ENCODE measurements around the gene CFAP221.

CFAP221 gene

DNA sequence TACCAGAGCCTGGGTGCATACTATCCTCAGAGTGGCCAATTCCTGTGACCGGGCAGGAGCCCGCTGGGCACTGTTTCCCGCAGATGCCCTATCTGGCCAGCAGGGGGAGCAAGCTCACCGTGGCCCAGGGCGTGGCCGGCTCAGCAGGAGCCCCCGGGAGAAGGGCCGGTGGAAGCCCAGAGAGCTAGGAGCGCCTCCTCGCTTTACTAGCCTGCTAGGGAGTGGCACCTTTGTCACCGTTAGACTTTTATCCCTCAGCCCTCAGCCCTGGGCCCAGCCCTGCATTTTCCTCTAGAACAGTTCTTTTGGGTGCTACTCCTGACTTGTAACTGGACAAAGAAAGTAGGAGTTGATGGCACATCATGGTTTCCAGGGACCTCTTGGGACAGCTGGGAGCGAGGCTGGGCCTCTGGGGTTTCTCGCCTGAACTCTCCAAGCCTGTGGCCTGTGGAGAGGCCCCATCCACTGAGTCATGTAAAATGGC is 158.7 kb downstream of the CFAP221 start:
- DNase-seq = peak; percentile 63

DNA sequence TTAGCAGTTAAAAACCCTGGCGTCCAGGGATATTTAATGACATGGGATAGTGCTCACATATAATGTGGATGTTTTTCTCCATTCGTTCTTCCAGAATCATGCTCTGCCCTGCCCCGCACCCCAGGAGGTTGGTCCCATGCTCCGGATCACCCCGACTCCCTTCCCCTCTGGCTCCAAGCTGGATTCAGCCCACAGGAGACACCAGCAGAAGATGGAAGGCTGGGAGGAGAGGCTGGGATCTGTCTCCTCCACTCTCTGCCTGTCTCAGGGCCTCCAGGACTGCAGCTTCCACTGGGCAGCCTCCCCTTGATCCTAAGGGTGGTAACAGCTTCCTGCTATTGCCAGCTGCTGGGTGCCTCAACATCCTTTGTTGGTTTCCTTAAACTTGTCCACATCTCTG is 159.3 kb downstream of the CFAP221 start:
- no peak for DNase-seq

DNA sequence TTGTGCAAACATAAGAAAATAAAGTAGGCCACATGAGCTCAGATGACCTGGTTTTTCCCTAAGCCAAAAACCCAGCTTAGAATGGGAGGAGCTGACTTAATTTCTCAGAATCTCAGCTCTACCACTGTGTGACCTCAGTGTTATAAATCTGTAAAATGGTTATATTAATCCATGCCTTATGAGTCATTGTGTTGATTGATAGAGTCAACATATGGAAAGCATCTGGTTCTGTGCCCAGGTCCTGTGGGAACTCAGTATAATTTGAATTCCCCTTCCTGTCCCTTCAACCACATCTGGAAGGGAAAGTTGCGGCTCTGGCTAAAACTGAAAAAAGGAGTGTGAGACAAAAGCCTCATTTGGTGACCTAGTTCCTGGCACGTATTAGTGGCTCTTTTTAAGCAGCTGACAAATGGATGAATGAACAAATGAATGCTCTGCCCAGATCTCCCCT is 160.4 kb downstream of the CFAP221 start:
- peak; percentile 50 for DNase-seq

- no peak for DNase-seq
Measured at GRCh38 chr2:119706221-119706620, 162.0 kb downstream of the CFAP221 start.

Measured in fibroblast of skin of back (primary cell).